MM.1S (cell line): ENCODE data around the gene PBX3.

Experiments
- CTCF ChIP-seq: fragments of 300-600 bp; sonication (generic); IDR thresholded peaks from 2 replicates; pipeline ENCODE4 v1.5.1; 2016; ENCODE audit warnings: antibody characterized with exemption, low read length, mixed read lengths
- EZH2 ChIP-seq: fragments of 300-600 bp; sonication (generic); optimal IDR thresholded peaks from 2 replicates; pipeline ENCODE3; 2017; ENCODE audit warnings: low read depth, mild to moderate bottlenecking, antibody characterized with exemption, low read length, mixed read lengths

GRCh38 chr9:125861405-125862058 is 114.4 kb downstream of the PBX3 start:
- TF ChIP-seq CTCF (no peak), EZH2 (no peak)
